ENCODE results near the gene CAV2. TPM values are rescaled to one million over a fixed set of nuclear protein-coding genes. Genes with fewer than 3 reads are reported as not detected.

CAV2 gene
- total RNA-seq, 2 donors from 2014 or later = 93.8 to 157 TPM

- no peak for DNase-seq (ENCODE audit: low spot score)
- Histone ChIP-seq H3K4me3 (no peak overlapping the region), H3K27me3 (replicated peaks; ENCODE audit: insufficient read depth) (no peaks in the 10 kb centered on the region), H3K36me3 (peaks cover 8% of the 10 kb centered on the region), H3K4me1 (ENCODE audit: control insufficient read depth in 1 of 2, low read depth in 2 of 2) (peaks cover 34 to 79% of the 10 kb centered on the region in 2 donors), H3K27ac (no peak overlapping the region), H3K9me3 (no peaks in the 10 kb centered on the region)
- ATAC-seq (ENCODE audit: insufficient number of reproducible peaks, low FRiP score, low read depth) = no peak
- no peak for TF ChIP-seq CTCF (IDR thresholded peaks at IDR 0.05)
These were observed 32.7 kb downstream of the CAV2 start for GRCh38 chr7:116532102-116532688.

GRCh38 chr7:116534790-116535189 is 35.3 kb downstream of the CAV2 start:
- DNase-seq (ENCODE audit: low spot score) (no peak), ATAC-seq (ENCODE audit: insufficient number of reproducible peaks, low FRiP score, low read depth) (no peak)
- H3K4me1 ChIP-seq (ENCODE audit: control insufficient read depth in 1 of 2, low read depth in 2 of 2) = peaks cover 16 to 70% of the 10 kb centered on the region in 2 donors
- H3K27me3 ChIP-seq (replicated peaks; ENCODE audit: insufficient read depth) = no peaks in the 10 kb centered on the region
- H3K9me3 ChIP-seq = no peaks in the 10 kb centered on the region
- TF ChIP-seq CTCF (IDR thresholded peaks at IDR 0.05) = no peak
- H3K4me3 ChIP-seq = no peak overlapping the region
- no peak overlapping the region for H3K27ac ChIP-seq
- peaks cover 8% of the 10 kb centered on the region for H3K36me3 ChIP-seq

- peaks cover 14 to 70% of the 10 kb centered on the region in 2 donors for H3K4me1 ChIP-seq (ENCODE audit: control insufficient read depth in 1 of 2, low read depth in 2 of 2)
- no peaks in the 10 kb centered on the region for H3K27me3 ChIP-seq (replicated peaks; ENCODE audit: insufficient read depth)
- no peaks in the 10 kb centered on the region for H3K9me3 ChIP-seq
- no peak overlapping the region for H3K27ac ChIP-seq
- DNase-seq (ENCODE audit: low spot score) = no peak
- no peak for TF ChIP-seq CTCF (IDR thresholded peaks at IDR 0.05)
- no peak for ATAC-seq (ENCODE audit: insufficient number of reproducible peaks, low FRiP score, low read depth)
- H3K36me3 ChIP-seq = peaks cover 8% of the 10 kb centered on the region
- no peak overlapping the region for H3K4me3 ChIP-seq
These were observed 35.9 kb downstream of the CAV2 start for GRCh38 chr7:116535416-116535815.

- H3K27ac ChIP-seq = no peak overlapping the region
- no peaks in the 10 kb centered on the region for H3K9me3 ChIP-seq
- DNase-seq (ENCODE audit: low spot score) (no peak), ATAC-seq (ENCODE audit: insufficient number of reproducible peaks, low FRiP score, low read depth) (no peak)
- H3K4me1 ChIP-seq (ENCODE audit: control insufficient read depth in 1 of 2, low read depth in 2 of 2) = peaks cover 6 to 71% of the 10 kb centered on the region in 2 donors
- H3K27me3 ChIP-seq (replicated peaks; ENCODE audit: insufficient read depth) = no peaks in the 10 kb centered on the region
- H3K4me3 ChIP-seq = no peak overlapping the region
- H3K36me3 ChIP-seq = peaks cover 8% of the 10 kb centered on the region
- no peak for TF ChIP-seq CTCF (IDR thresholded peaks at IDR 0.05)
These were observed 38.6 kb downstream of the CAV2 start for GRCh38 chr7:116538138-116538537.

GRCh38 chr7:116539879-116540278 is 40.3 kb downstream of the CAV2 start:
- no peak for DNase-seq (ENCODE audit: low spot score)
- TF ChIP-seq CTCF (IDR thresholded peaks at IDR 0.05) = no peak
- Histone ChIP-seq H3K27ac (peak overlapping the region; percentile 1 to 33), H3K4me3 (no peak overlapping the region), H3K36me3 (peaks cover 8% of the 10 kb centered on the region), H3K27me3 (replicated peaks; ENCODE audit: insufficient read depth) (no peaks in the 10 kb centered on the region), H3K9me3 (no peaks in the 10 kb centered on the region), H3K4me1 (ENCODE audit: control insufficient read depth in 1 of 2, low read depth in 2 of 2) (peaks cover 3 to 63% of the 10 kb centered on the region in 2 donors)
- ATAC-seq (ENCODE audit: insufficient number of reproducible peaks, low FRiP score, low read depth) = no peak

Measured in thoracic aorta (tissue), 2 donors.